GM12873 (cell line): ENCODE results near the gene ZNF688.

Experiments used
- CTCF ChIP-seq: IDR thresholded peaks from 2 replicates; pipeline ENCODE4 v1.5.1; 2012; ENCODE audit warnings: low read depth, mild to moderate bottlenecking, moderate library complexity, low read length, control low read depth; ENCODE audit not compliant: insufficient read depth; ENCODE audit errors: missing control alignments

Gene ZNF688

DNA sequence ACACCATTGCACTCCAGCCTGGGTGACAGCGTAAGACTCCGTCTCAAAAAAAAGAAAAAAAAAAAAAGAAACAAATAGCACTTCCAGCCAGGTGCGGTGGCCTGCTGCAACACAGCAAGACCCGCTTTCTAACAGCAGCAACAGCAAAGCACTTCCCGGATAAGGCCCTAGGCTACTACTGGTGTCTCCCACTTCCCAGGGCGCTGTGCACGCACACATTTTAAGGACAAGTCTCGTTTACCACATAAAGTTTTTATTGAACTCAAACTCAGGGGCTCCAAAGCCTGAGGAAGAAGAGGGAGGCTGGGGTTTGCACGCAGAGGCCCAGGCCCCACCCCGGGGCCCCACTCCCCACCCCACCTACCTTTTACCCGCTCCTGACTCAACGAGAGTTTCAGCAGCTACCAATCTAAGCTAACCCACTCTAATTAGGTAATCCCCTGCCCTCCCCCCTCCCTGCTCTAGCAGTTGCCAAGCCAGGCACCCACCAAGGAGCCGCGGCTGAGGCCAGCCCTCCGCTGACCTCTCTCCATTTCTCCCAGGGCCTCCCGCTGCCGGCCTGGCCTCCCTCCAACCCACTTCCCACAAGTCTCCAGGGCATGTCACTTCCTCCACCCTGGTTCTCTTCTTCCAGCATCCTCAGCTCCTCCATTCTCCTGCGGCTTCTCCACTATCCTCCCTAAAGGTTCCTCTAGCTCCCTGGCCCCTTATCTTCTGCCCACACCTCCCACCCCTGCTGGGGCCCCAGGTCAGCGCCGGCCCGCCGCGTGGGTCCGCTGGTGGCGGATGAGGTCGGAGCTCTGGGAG, 47.5 kb downstream of the ZNF688 start:
- TF ChIP-seq CTCF = no peak

DNA sequence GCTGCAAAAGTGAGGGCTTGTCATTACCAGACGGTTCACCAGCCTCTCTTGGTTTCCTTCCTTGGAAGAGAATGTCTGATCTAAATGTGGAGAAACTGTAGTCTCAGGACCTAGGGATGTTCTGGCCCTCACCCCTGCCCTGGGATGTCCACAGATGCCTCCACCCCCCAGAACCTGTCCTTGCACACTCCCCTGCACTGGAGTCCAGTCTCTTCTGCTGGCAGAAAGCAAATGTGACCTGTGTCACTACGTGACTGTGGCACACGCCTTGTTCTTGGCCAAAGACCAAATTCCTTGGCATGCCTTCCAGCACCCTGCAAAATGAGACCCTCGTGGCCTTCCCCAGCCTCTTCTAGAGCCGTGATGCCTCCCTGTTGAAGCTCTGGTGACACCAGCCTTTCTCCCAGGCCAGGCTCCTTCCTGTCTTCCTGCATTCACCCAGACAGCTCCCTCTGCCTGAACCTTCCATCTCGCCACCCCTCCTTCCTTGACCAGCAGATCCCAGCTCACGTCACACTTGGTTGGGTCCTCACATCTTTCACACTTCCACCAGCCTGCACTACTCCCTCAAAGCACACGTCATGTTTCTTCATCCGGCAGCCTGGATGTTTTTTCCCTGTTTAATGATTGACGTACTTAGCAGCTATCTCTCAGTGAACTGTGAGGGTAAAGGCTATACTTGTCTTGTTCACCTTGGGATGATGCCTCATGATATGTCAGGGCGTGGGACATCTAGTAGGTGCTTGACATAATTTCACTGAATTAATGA, 49.5 kb downstream of the ZNF688 start:
- no peak for TF ChIP-seq CTCF

DNA sequence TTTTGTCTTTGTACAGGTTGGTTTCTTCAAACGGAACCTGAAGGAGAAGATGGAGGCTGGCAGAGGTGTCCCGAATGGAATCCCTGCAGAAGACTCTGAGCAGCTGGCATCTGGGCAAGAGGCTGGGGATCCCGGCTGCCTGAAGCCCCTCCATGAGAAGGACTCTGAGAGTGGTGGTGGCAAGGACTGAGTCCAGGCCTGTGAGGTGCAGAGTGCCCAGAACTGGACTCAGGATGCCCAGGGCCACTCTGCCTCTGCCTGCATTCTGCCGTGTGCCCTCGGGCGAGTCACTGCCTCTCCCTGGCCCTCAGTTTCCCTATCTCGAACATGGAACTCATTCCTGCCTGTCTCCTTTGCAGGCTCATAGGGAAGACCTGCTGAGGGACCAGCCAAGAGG, 50.0 kb downstream of the ZNF688 start:
- no peak for TF ChIP-seq CTCF
